Measurements from ENCODE around the gene COA5.

DNA sequence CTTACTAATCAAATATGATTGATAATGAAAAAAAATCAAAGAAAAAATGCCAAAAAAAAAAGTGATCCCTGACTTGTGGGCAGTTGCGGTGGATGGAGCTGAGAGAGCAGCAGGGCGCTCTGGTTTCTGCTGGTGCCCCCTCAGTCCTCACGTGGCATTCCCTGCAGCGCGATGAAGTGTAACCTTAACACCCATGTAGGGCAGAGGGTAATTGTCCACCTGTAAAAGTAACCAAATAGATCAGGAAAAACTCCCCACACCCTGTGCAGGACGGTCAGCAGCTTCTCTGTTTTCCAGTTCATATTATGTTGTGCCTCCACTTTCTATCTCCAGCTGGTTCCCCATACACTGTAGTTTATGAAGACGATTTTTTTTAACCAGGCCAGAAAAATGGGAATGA, 25.0 kb downstream of the COA5 start:
- TF ChIP-seq, protein P1, sequence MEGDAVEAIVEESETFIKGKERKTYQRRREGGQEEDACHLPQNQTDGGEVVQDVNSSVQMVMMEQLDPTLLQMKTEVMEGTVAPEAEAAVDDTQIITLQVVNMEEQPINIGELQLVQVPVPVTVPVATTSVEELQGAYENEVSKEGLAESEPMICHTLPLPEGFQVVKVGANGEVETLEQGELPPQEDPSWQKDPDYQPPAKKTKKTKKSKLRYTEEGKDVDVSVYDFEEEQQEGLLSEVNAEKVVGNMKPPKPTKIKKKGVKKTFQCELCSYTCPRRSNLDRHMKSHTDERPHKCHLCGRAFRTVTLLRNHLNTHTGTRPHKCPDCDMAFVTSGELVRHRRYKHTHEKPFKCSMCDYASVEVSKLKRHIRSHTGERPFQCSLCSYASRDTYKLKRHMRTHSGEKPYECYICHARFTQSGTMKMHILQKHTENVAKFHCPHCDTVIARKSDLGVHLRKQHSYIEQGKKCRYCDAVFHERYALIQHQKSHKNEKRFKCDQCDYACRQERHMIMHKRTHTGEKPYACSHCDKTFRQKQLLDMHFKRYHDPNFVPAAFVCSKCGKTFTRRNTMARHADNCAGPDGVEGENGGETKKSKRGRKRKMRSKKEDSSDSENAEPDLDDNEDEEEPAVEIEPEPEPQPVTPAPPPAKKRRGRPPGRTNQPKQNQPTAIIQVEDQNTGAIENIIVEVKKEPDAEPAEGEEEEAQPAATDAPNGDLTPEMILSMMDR (IDR thresholded peaks at IDR 0.05; ENCODE audit: insufficient read depth, low read length, poor library complexity, severe bottlenecking), result no peak
- TF ChIP-seq EZH2phosphoT487 (conservative IDR thresholded peaks at IDR 0.05; ENCODE audit: low read length), result no peak

Data from SU-DHL-6 (cell line).